Activated CD4-positive, alpha-beta T cell treated with anti-CD3 and anti-CD28 coated beads, Interleukin-2, amount 10 ng/mL, durations not matched to agents 24 days and 14 days (primary cell): Measurements from ENCODE around the gene ZNF575. TPM values are rescaled to one million over a fixed set of nuclear protein-coding genes. Genes with fewer than 3 reads are reported as not detected.
"Not testable (repeated sequence)": the region's sequence is repeated elsewhere in the genome, so short reads cannot be mapped to it uniquely, and the experiment has no call there.

ENCODE experiments used
- DNase-seq: peaks from one replicate; pipeline ENCODE4 v3.0.0; 2022
- H3K27ac Mint-ChIP-seq: one replicate; pipeline ENCODE4 v1.8.0; 2022; ENCODE audit warnings: mild to moderate bottlenecking, mixed read lengths
- H3K27me3 Mint-ChIP-seq: one replicate; pipeline ENCODE4 v1.8.0; 2022; ENCODE audit warnings: mixed read lengths
- H3K36me3 Mint-ChIP-seq: one replicate; pipeline ENCODE4 v1.8.0; 2022; ENCODE audit warnings: low read depth, mild to moderate bottlenecking, mixed read lengths
- H3K4me1 Mint-ChIP-seq: one replicate; pipeline ENCODE4 v1.8.0; 2021; ENCODE audit warnings: mixed read lengths
- H3K4me3 Mint-ChIP-seq: one replicate; pipeline ENCODE4 v1.8.0; 2022; ENCODE audit warnings: mild to moderate bottlenecking, moderate library complexity, mixed read lengths
- H3K9me3 Mint-ChIP-seq: one replicate; pipeline ENCODE4 v1.8.0; 2021; ENCODE audit warnings: mixed read lengths
- intact Hi-C: fragments of 100-400 bp; cut with micrococcal nuclease; formaldehyde crosslinking; loops from one replicate; pipeline ENCODE4 v1.15.1; 2023
- total RNA-seq: library from RNA; stranded (reverse); gene quantifications from 2 replicates; pipeline ENCODE4 v1.2.3, GENCODE V29; 2022

ZNF575 gene
- total RNA-seq, 1 donor from 2014 or later = 2.4 TPM

DNA sequence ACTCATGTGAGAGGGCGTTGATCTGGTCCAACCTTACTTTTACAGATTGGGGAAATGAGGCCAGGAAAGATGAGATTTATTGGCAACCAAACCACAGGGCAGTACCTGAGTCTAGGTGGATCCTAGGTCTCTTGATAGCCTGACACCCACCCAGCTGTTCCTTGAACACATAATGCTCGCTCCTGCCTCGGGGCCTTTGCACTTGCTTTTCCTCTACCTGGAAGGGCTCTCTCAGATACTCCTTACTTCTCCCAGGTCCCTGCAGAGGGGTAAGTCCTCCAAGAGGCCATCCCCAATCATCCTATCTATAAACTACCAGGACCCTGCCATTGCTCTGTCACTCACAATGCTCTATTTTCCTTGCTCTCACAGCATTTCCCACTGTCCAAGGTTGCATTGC lies 7.4 kb downstream of the ZNF575 start:
- Mint-ChIP-seq H3K27ac (no peak overlapping the region), H3K36me3 (peaks cover 62% of the 10 kb centered on the region), H3K27me3 (no peaks in the 10 kb centered on the region), H3K9me3 (peaks cover 4% of the 10 kb centered on the region), H3K4me3 (no peak overlapping the region), H3K4me1 (peaks cover 2% of the 10 kb centered on the region)
- intact Hi-C loops = no loop called here
- DNase-seq = no peak

DNA sequence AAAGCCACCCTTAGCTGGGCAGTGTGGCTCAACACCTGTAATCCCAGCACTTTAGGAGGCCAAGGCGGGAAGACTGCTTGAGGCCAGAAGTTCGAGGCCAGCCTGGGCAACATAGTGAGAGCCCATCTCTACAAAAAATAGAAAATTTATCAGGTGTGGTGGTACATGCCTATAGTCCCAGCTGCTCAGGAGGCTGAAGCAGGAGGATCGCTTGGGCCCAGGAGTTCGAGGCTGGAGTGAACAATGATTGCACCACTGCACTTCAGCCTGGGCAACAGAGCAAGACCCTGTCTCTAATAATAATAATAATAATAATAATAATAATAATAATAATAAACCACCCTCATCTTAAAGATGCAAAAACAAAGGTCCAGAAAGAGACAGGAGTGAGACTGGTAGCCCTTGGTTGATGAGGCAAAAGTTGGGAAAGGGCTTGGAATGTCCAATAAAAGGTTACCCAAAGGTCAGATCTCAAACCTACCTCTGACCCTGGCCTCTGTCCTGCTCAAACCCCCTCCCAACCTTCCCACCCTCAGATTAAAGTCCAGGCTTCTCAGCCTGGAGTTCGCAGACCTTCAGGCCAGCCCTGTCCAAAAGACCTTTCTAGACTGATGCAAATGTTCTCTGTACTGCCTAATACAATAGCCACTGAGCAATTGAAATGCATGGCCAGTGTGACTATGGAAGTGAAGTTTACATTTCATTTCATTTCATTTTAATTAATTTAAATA lies 9.1 kb downstream of the ZNF575 start:
- H3K4me3 Mint-ChIP-seq = no peak overlapping the region
- intact Hi-C loops = no loop called here
- no peak overlapping the region for H3K27ac Mint-ChIP-seq
- H3K27me3 Mint-ChIP-seq = no peaks in the 10 kb centered on the region
- H3K36me3 Mint-ChIP-seq = peaks cover 61% of the 10 kb centered on the region
- no peak for DNase-seq
- no peaks in the 10 kb centered on the region for H3K4me1 Mint-ChIP-seq
- H3K9me3 Mint-ChIP-seq = peaks cover 4% of the 10 kb centered on the region

GRCh38 chr19:43544077-43544476 lies 11.1 kb downstream of the ZNF575 start:
- Mint-ChIP-seq H3K4me1 (no peaks in the 10 kb centered on the region), H3K36me3 (peaks cover 47% of the 10 kb centered on the region), H3K9me3 (peaks cover 3% of the 10 kb centered on the region), H3K27me3 (no peaks in the 10 kb centered on the region), H3K4me3 (no peak overlapping the region), H3K27ac (no peak overlapping the region)
- no peak for DNase-seq
- intact Hi-C loops = no loop called here

- peaks cover 37% of the 10 kb centered on the region for H3K36me3 Mint-ChIP-seq
Measured at GRCh38 chr19:43545276-43545675, 12.3 kb downstream of the ZNF575 start.

GRCh38 chr19:43545981-43546380 lies 13.0 kb downstream of the ZNF575 start:
- Mint-ChIP-seq H3K27me3 (no peaks in the 10 kb centered on the region), H3K9me3 (no peaks in the 10 kb centered on the region), H3K36me3 (peaks cover 36% of the 10 kb centered on the region), H3K27ac (no peak overlapping the region), H3K4me1 (no peaks in the 10 kb centered on the region), H3K4me3 (no peak overlapping the region)
- DNase-seq = no peak
- intact Hi-C loops = no loop called here

More at GRCh38 chr19:43545276-43545675, 12.3 kb downstream of the ZNF575 start:
- DNase-seq = no peak
- H3K4me1 Mint-ChIP-seq = no peaks in the 10 kb centered on the region
- no peak overlapping the region for H3K4me3 Mint-ChIP-seq
- H3K9me3 Mint-ChIP-seq = no peaks in the 10 kb centered on the region
- no peaks in the 10 kb centered on the region for H3K27me3 Mint-ChIP-seq
- intact Hi-C loops = no loop called here
- H3K27ac Mint-ChIP-seq = peak overlapping the region; percentile 12

- intact Hi-C loops = no loop called here
- H3K4me3 Mint-ChIP-seq = no peak overlapping the region
- H3K36me3 Mint-ChIP-seq = peaks cover 39% of the 10 kb centered on the region
- no peak for DNase-seq
- H3K27ac Mint-ChIP-seq = no peak overlapping the region
- no peaks in the 10 kb centered on the region for H3K4me1 Mint-ChIP-seq
- H3K27me3 Mint-ChIP-seq = no peaks in the 10 kb centered on the region
- H3K9me3 Mint-ChIP-seq = no peaks in the 10 kb centered on the region
Measured at GRCh38 chr19:43546581-43546980, 13.6 kb downstream of the ZNF575 start.

DNA sequence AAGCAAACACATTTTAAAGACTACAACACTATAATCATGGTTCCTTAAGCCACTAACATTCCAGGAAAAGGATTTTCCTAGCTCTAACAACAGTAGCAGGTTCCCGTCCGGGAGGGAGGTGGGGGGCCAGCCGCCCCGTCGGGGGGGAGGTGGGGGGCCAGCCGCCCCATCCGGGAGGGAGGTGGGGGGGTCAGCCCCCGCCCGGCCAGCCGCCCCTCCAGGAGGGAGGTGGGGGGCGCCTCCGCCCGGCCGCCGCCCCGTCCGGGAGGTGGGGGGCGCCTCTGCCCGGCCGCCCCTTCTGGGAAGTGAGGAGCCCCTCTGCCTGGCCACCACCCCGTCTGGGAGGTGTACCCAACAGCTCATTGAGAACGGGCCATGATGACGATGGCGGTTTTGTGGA lies 14.9 kb downstream of the ZNF575 start:
- H3K4me3 Mint-ChIP-seq, intact Hi-C loops, H3K27me3 Mint-ChIP-seq, H3K27ac Mint-ChIP-seq, H3K4me1 Mint-ChIP-seq, H3K9me3 Mint-ChIP-seq, DNase-seq: not testable (repeated sequence)
- H3K36me3 Mint-ChIP-seq = peaks cover 35% of the 10 kb centered on the region

DNA sequence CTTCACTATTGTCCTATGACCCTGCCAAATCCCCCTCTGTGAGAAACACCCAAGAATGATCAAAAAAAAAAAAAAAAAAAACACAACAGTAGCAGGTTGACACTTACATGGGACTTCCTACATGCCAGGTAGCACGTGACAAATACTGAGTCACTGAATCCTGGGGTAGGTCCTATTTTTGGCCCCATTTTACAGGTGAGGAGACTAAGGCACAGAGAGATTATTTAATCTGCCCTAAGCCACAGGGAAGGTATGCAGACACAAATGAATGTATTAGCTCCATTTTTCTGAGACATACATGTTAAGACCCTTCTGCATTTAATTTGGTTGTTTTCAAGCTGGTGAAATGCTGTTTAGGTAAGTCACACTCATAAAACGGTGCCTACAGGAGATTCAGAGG lies 15.7 kb downstream of the ZNF575 start:
- no peak for DNase-seq
- Mint-ChIP-seq H3K9me3 (no peaks in the 10 kb centered on the region), H3K27ac (no peak overlapping the region), H3K27me3 (no peaks in the 10 kb centered on the region), H3K4me1 (no peaks in the 10 kb centered on the region), H3K36me3 (peaks cover 28% of the 10 kb centered on the region), H3K4me3 (no peak overlapping the region)
- intact Hi-C loops = no loop called here

DNA sequence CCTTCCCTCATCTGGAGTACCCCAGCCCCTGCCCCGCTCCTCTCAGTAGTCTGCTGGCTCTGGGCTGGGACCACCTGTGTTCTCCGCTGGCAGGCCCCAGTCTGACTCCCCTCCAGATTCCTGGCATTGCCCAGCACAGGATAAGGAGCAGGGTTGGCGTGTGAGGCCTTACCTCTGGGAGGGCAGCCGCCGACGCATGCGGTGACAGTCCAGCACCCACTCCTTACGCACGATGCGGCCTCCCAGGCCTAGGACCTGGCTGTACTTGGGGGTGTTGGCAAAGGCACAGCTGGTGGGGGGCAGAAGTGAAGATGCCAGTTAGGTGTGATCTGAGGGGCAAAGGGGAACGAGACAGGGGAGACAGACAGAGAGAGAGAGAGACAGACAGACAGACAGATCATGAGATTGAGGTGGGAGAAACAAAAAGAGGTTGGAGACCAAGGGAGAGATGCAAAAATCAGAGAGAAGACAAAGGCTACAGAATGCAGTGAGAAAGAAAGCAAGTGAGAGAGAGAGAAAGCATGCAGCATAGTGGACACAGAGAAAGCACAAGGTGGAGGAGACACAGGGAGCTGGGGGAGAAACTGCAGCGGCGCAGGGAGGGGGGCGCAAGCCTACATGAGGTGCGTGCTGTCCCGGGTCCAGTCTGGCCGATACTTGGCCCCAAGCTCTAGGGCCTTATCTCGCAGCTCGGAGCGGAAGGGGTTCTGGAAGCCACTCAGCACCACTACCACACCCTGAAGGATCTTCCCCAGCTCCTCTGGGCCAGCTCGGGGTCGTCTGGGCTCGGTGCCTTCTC lies 18.6 kb downstream of the ZNF575 start:
- H3K4me3 Mint-ChIP-seq = no peak overlapping the region
- H3K27me3 Mint-ChIP-seq = no peaks in the 10 kb centered on the region
- intact Hi-C loops = no loop called here
- H3K9me3 Mint-ChIP-seq = no peaks in the 10 kb centered on the region
- H3K36me3 Mint-ChIP-seq = peaks cover 26% of the 10 kb centered on the region
- H3K4me1 Mint-ChIP-seq = peaks cover 8% of the 10 kb centered on the region
- peak overlapping the region; percentile 10 for H3K27ac Mint-ChIP-seq
- DNase-seq = no peak

DNA sequence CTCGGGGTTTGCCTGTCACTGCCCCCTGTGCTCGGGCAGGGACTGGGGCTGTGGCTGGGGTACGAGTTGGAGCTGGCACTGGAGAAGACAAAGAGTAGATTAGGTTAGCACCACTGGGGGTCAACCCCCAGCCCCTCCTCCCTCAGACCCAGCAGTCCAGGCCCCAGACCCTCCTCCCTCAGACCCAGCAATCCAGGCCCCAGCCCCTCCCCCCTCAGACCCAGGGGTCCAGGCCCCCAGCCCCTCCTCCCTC lies 19.1 kb downstream of the ZNF575 start:
- H3K9me3 Mint-ChIP-seq = no peaks in the 10 kb centered on the region
- H3K4me1 Mint-ChIP-seq = peaks cover 8% of the 10 kb centered on the region
- H3K4me3 Mint-ChIP-seq = no peak overlapping the region
- no peak overlapping the region for H3K27ac Mint-ChIP-seq
- peaks cover 25% of the 10 kb centered on the region for H3K36me3 Mint-ChIP-seq
- no peaks in the 10 kb centered on the region for H3K27me3 Mint-ChIP-seq
- intact Hi-C loops = no loop called here
- DNase-seq = no peak

- DNase-seq = no peak
- Mint-ChIP-seq H3K36me3 (peaks cover 28% of the 10 kb centered on the region), H3K9me3 (no peaks in the 10 kb centered on the region), H3K4me1 (peaks cover 8% of the 10 kb centered on the region), H3K27ac (no peak overlapping the region), H3K27me3 (no peaks in the 10 kb centered on the region), H3K4me3 (no peak overlapping the region)
- intact Hi-C loops = no loop called here
Measured at GRCh38 chr19:43552616-43553015, 19.6 kb downstream of the ZNF575 start.

DNA sequence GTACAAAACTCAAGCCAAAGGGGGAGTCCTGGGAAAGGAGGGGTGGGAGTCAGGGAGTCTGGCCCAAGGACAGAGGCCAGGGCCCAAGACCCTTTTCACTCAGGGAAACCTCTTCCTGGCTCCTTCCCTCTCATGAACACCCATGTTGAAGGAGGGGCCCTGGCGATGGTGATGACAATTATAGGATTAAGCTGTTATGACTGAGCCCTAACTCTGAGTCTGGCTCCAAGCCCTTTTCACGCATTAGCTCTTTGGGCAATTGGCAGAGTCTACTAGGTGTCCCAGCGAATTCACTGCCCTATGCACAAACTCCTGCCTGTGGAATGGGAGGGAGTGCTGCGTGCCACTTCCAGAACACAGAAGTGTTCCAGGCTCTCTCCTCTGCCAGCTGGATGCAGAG lies 20.7 kb downstream of the ZNF575 start:
- peaks cover 8% of the 10 kb centered on the region for H3K4me1 Mint-ChIP-seq
- H3K9me3 Mint-ChIP-seq = no peaks in the 10 kb centered on the region
- peaks cover 29% of the 10 kb centered on the region for H3K36me3 Mint-ChIP-seq
- intact Hi-C loops = no loop called here
- no peaks in the 10 kb centered on the region for H3K27me3 Mint-ChIP-seq
- H3K4me3 Mint-ChIP-seq = no peak overlapping the region
- H3K27ac Mint-ChIP-seq = no peak overlapping the region
- no peak for DNase-seq

GRCh38 chr19:43554317-43554895 lies 21.4 kb downstream of the ZNF575 start:
- intact Hi-C loops = no loop called here
- peaks cover 30% of the 10 kb centered on the region for H3K36me3 Mint-ChIP-seq
- H3K4me1 Mint-ChIP-seq = peaks cover 8% of the 10 kb centered on the region
- no peaks in the 10 kb centered on the region for H3K27me3 Mint-ChIP-seq
- no peaks in the 10 kb centered on the region for H3K9me3 Mint-ChIP-seq
- H3K4me3 Mint-ChIP-seq = no peak overlapping the region
- no peak for DNase-seq
- no peak overlapping the region for H3K27ac Mint-ChIP-seq

- DNase-seq = peak; percentile 96
- intact Hi-C loops = loop anchor here (1.0 kb wide), 2 partner anchors 39 to 97 kb away; no protein-coding TSS in a partner anchor
- no peaks in the 10 kb centered on the region for H3K9me3 Mint-ChIP-seq
- H3K36me3 Mint-ChIP-seq = peaks cover 31% of the 10 kb centered on the region
- H3K4me3 Mint-ChIP-seq = no peak overlapping the region
- peak overlapping the region; percentile 3 for H3K27ac Mint-ChIP-seq
- peaks cover 8% of the 10 kb centered on the region for H3K4me1 Mint-ChIP-seq
- no peaks in the 10 kb centered on the region for H3K27me3 Mint-ChIP-seq
Measured at GRCh38 chr19:43555185-43555770, 22.3 kb downstream of the ZNF575 start.
